ENCODE results near the gene PTOV1. TPM values are rescaled to one million over a fixed set of nuclear protein-coding genes. Genes with fewer than 3 reads are reported as not detected.

PTOV1 gene
- 100 to 1,000 TPM in 2 of 4 donors, 10 to 100 TPM in 2; 88.3 to 148 (median 98.9) TPM for total RNA-seq

DNA sequence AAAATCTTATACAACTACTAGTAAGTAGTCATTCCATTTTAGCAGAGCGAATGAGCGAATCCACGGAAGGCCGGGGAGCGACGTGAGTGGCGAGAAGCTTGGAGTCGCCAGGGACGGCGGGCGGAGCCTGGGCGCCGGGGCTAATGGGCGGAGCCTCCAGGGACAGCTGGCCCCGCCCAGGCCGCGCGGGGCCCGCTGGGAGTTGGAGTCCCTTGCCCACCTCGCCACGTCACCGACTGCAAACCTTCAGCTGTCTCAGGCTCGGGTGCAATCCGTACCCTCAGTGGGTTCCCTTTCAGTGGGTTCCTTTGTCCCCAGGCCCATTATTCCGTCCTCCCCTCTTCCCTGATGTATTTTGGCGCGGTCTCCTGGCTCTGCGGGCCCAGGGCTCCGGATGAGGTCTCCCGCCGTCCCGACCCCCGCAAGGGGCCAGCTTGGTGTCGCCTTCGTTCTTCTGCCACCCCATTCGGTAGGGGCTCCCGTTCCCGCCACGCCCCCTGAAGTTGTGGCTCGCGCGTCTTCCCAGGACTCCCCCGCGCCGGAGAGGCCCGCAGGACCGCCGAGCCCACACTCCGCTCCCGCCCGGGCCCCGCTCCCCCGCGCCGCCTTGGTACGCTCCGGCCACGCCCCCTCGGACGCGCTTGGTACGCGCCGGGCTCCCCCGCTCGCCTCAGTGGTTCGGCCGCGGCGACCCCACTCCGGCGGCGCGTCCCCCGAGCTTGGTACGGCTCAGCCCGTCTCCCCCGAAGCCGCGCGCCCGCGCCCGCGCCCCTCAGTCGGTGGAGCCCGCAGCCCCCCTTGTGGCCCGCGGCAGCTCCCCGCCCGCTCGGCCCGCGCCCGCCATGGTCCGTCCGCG is at the start of gene PTOV1:
TSS of gene PTOV1 (plus strand) at position 673 of the 856 bp plus-strand sequence.
- DNase-seq: peak; percentile 89 to 91

DNA sequence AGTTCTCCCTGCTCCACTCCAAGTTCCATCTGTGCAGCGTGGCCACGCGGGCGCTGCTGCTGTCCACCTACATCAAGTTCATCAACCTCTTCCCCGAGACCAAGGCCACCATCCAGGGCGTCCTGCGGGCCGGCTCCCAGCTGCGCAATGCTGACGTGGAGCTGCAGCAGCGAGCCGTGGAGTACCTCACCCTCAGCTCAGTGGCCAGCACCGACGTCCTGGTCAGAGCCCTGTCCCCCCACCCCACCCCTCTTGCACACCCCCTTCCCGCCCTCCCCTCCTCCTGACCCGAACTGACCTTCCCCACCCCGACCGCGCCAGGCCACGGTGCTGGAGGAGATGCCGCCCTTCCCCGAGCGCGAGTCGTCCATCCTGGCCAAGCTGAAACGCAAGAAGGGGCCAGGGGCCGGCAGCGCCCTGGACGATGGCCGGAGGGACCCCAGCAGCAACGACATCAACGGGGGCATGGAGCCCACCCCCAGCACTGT is 49.5 kb upstream of the PTOV1 start:
- peaks cover 0 to 13% of the 10 kb centered on the region in 2 donors for H3K4me1 ChIP-seq
- peaks cover 39 to 62% of the 10 kb centered on the region in 2 donors for H3K36me3 ChIP-seq
- peak overlapping the region in 2 of 3 donors; percentile 17 to 35 for H3K27ac ChIP-seq
- DNase-seq: no peak
- H3K9me3 ChIP-seq: no peaks in the 10 kb centered on the region
- no peaks in the 10 kb centered on the region for H3K27me3 ChIP-seq
- no peak overlapping the region for H3K4me3 ChIP-seq (replicated peaks in 1 of 3)
- no peak for TF ChIP-seq POLR2A (IDR thresholded peaks at IDR 0.05)
- TF ChIP-seq, protein P1, sequence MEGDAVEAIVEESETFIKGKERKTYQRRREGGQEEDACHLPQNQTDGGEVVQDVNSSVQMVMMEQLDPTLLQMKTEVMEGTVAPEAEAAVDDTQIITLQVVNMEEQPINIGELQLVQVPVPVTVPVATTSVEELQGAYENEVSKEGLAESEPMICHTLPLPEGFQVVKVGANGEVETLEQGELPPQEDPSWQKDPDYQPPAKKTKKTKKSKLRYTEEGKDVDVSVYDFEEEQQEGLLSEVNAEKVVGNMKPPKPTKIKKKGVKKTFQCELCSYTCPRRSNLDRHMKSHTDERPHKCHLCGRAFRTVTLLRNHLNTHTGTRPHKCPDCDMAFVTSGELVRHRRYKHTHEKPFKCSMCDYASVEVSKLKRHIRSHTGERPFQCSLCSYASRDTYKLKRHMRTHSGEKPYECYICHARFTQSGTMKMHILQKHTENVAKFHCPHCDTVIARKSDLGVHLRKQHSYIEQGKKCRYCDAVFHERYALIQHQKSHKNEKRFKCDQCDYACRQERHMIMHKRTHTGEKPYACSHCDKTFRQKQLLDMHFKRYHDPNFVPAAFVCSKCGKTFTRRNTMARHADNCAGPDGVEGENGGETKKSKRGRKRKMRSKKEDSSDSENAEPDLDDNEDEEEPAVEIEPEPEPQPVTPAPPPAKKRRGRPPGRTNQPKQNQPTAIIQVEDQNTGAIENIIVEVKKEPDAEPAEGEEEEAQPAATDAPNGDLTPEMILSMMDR (IDR thresholded peaks at IDR 0.05): no peak
- 84 to 89% methylated on average over 10 to 12 of the region's 32 CpGs for WGBS, 2 donors
- intact Hi-C loops (cut with DNase I): loop anchor here (5.0 kb wide), 1 partner anchor 39 kb away; the partner anchor contains the start of gene TSKS

More for the DNA sequence above, at the start of gene PTOV1:
- H3K4me1 ChIP-seq: peaks cover 20% of the 10 kb centered on the region in 2 donors
- TF ChIP-seq, protein P1 (IDR thresholded peaks at IDR 0.05): no peak
- peak in 1 of 2 donors; percentile 81 for TF ChIP-seq POLR2A (IDR thresholded peaks at IDR 0.05)
- H3K27ac ChIP-seq: peak within 1 kb of the TSS; percentile 98 to 100 (median 99)
- no peaks in the 10 kb centered on the region for H3K9me3 ChIP-seq
- intact Hi-C loops (cut with DNase I): loop anchor here (5.0 kb wide), 1 partner anchor 33 kb away; the partner anchor contains the start of gene MED25
- peaks cover 7 to 9% of the 10 kb centered on the region in 2 donors for H3K36me3 ChIP-seq
- H3K27me3 ChIP-seq: no peaks in the 10 kb centered on the region
- peak within 1 kb of the TSS; percentile 41 to 99 (median 81) for H3K4me3 ChIP-seq (replicated peaks in 1 of 3)
- 2 to 4% methylated on average over 20 to 31 of the region's 98 CpGs for WGBS, 2 donors

DNA sequence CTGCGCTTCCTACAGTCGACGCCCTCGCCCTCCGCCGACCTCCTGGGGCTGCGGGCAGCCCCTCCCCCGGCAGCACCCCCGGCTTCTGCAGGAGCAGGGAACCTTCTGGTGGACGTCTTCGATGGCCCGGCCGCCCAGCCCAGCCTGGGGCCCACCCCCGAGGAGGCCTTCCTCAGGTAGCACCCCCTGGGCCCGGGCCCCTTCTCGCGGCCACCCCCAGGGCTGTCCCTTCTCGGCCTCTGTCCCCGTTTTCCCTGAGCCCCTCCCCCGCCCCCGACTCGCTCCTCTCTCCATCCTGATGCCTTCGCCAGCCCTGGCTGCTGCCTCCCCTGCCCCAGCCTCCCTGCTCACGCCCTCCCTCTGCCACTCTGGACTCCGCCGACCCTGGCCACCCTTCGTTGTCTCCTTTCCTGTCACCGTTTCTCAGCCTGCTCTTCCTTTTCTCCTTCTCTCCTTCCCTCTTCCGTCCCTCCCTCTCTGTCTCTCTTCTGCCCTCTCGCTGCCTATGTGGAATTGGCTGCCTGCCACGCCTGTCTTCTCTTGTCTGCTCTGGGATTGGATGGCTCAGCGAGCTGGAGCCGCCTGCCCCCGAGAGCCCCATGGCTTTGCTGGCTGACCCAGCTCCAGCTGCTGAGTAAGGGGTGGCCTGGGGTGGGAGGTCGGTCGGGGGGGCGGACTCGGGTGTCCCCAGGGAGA is 48.8 kb upstream of the PTOV1 start:
- TF ChIP-seq POLR2A (IDR thresholded peaks at IDR 0.05): no peak
- TF ChIP-seq, protein P1 (IDR thresholded peaks at IDR 0.05): peak in 3 of 6 experiments; percentile 17 to 26 (median 24)
- Histone ChIP-seq H3K4me3 (replicated peaks in 1 of 3) (peak overlapping the region in 1 of 3 donors; percentile 26), H3K4me1 (peaks cover 0 to 13% of the 10 kb centered on the region in 2 donors), H3K27me3 (no peaks in the 10 kb centered on the region), H3K36me3 (peaks cover 37 to 57% of the 10 kb centered on the region in 2 donors), H3K9me3 (no peaks in the 10 kb centered on the region), H3K27ac (peak overlapping the region in 2 of 3 donors; percentile 17 to 35)
- intact Hi-C loops (cut with DNase I): loop anchor here (5.0 kb wide), 1 partner anchor 40 kb away; the partner anchor contains the start of gene TSKS
- WGBS, 2 donors: 46 to 53% methylated on average over 25 to 36 of the region's 38 CpGs
- peak; percentile 93 to 94 for DNase-seq

DNA sequence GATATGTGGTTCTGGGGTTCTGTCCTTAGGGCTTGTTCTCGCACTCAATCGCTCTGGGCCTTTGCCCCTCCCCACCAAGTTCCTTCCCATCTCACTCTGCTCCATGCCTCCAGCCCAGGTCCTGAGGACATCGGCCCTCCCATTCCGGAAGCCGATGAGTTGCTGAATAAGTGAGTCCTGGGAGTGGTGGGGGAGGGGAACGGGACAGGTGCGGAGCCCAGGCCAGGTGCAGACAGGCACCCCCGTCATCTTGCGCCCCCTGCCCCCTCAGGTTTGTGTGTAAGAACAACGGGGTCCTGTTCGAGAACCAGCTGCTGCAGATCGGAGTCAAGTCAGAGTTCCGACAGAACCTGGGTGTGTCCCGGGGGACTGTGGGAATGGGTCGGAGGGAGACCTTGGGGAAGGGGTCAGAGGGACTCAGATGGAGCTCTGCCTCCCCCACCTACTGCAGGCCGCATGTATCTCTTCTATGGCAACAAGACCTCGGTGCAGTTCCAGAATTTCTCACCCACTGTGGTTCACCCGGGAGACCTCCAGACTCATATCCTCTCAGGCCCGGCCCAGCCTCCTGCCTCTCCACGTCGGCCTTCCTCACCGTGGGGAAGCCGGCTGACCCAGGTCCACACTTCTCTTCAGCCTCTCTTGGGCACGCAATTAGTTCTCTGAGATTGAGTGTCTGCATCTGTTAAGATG is 48.0 kb upstream of the PTOV1 start:
- peaks cover 0 to 13% of the 10 kb centered on the region in 2 donors for H3K4me1 ChIP-seq
- intact Hi-C loops (cut with DNase I): loop anchor here (5.0 kb wide), 1 partner anchor 41 kb away; the partner anchor contains the start of gene TSKS
- peak overlapping the region in 2 of 3 donors; percentile 5 to 17 for H3K27ac ChIP-seq
- H3K4me3 ChIP-seq (replicated peaks in 1 of 3): no peak overlapping the region
- 82 to 87% methylated on average over 24 of the region's 24 CpGs for WGBS, 2 donors
- TF ChIP-seq, protein P1 (IDR thresholded peaks at IDR 0.05): no peak
- H3K9me3 ChIP-seq: no peaks in the 10 kb centered on the region
- no peak for DNase-seq
- peaks cover 32 to 56% of the 10 kb centered on the region in 2 donors for H3K36me3 ChIP-seq
- H3K27me3 ChIP-seq: no peaks in the 10 kb centered on the region
